GM21619 (cell line): ENCODE data around the gene KIAA1191.
"Not testable (repeated sequence)": the region's sequence is repeated elsewhere in the genome, so short reads cannot be mapped to it uniquely, and the experiment has no call there.

Experiments used
- ATAC-seq: cut with Tn5 transposase; IDR thresholded peaks from one replicate; pipeline ENCODE4 v1.9.1; 2021; ENCODE audit not compliant: unreplicated experiment

The KIAA1191 gene

GRCh38 chr5:176361437-176362232 lies at the start of gene KIAA1191:
Gene KIAA1191 (minus strand): TSS chr5:176361764. CDS start chr5:176359508, 2,256 bp downstream.
- peak; percentile 86 for ATAC-seq

GRCh38 chr5:176410486-176411180 lies 49.1 kb upstream of the KIAA1191 start:
- ATAC-seq, result no peak

- no peak for ATAC-seq
These were observed 48.2 kb upstream of the KIAA1191 start for GRCh38 chr5:176409765-176410164.

GRCh38 chr5:176408590-176408989 lies 47.0 kb upstream of the KIAA1191 start:
- no peak for ATAC-seq

GRCh38 chr5:176408252-176408573 lies 46.6 kb upstream of the KIAA1191 start:
- not testable (repeated sequence) for ATAC-seq

- no peak for ATAC-seq
These were observed 46.1 kb upstream of the KIAA1191 start for GRCh38 chr5:176407456-176408251.

GRCh38 chr5:176406436-176407052 lies 45.0 kb upstream of the KIAA1191 start:
- ATAC-seq, result no peak

- ATAC-seq, result no peak
These were observed 44.3 kb upstream of the KIAA1191 start for GRCh38 chr5:176405656-176406435.

- no peak for ATAC-seq
These were observed 40.0 kb upstream of the KIAA1191 start for GRCh38 chr5:176401281-176402205.

GRCh38 chr5:176400382-176401156 lies 39.0 kb upstream of the KIAA1191 start:
- ATAC-seq, result no peak

- no peak for ATAC-seq
These were observed 36.3 kb upstream of the KIAA1191 start for GRCh38 chr5:176397736-176398420.

- no peak for ATAC-seq
These were observed 34.8 kb upstream of the KIAA1191 start for GRCh38 chr5:176396330-176396729.

GRCh38 chr5:176394881-176395675 lies 33.5 kb upstream of the KIAA1191 start:
- ATAC-seq, result no peak

GRCh38 chr5:176394096-176394495 lies 32.5 kb upstream of the KIAA1191 start:
- no peak for ATAC-seq

GRCh38 chr5:176392526-176392925 lies 31.0 kb upstream of the KIAA1191 start:
- ATAC-seq, result no peak

- ATAC-seq, result no peak
These were observed 30.4 kb upstream of the KIAA1191 start for GRCh38 chr5:176391999-176392398.

- no peak for ATAC-seq
These were observed 29.9 kb upstream of the KIAA1191 start for GRCh38 chr5:176391479-176391878.
